Heart left ventricle (tissue), 13 donors: ENCODE measurements around the gene LYRM4.

ENCODE experiments used
- CTCF ChIP-seq, 12 donors: fragments of 200-600 bp; sonication (generic) in 4 of 12; IDR thresholded peaks; one replicate each; pipeline versions ENCODE4 v1.5.0 to v1.8.0; 2018 to 2022; ENCODE audit warnings: antibody characterized with exemption in 12 of 12, mild to moderate bottlenecking in 5 of 12
- POLR2A ChIP-seq, 2 donors: fragments of 450-650 bp; IDR thresholded peaks; one replicate each; pipeline ENCODE4 v1.6.1; 2017; ENCODE audit warnings: antibody characterized with exemption in 2 of 2, mild to moderate bottlenecking in 2 of 2, moderate library complexity in 2 of 2
- donor health status: ischemic (EF 13 %, LVEDD 7.1; RV severe dilation, severe dysfunction).
- donor health status: DM: no; HTN: yes; CAD: no.
- donor health status: DM: no; HTN: no; CAD: no.
- donor health status: ischemic (EF 25% LVEDD 6.9; RV normal size, moderate dysfunction).
- donor health status: ischemic (EF 25% LVEDD 5.7; RV mildly dilated, moderate dysfunction).
- donor health status: ischemic (EF 35%, LVEDD 5.7; RV mildly dilated, moderate dysfunction).
- donor health status: nonischemic (EF 11% LVEDD 7.7; RV severe dilation, severe dysfunction).
- donor health status: DM: yes; HTN: yes; CAD: no.
- donor health status: PGD.
- donor health status: ischemic (EF 29% LVEDD 5.4; RV normal size, mild dysfunction).
- donor health status: nonischemic (EF 23%, LVEDD 6.1; RV moderate dilation, normal function).

- no peak for TF ChIP-seq CTCF (IDR thresholded peaks at IDR 0.05)
- TF ChIP-seq POLR2A (IDR thresholded peaks at IDR 0.05), result no peak
Measured at GRCh38 chr6:5285081-5285480, 24.3 kb upstream of the LYRM4 start.
